ENCODE results near the gene ITIH4.
A peak's percentile ranks its signal among the peaks of the same experiment; 100 is the strongest.

The ITIH4 gene

DNA sequence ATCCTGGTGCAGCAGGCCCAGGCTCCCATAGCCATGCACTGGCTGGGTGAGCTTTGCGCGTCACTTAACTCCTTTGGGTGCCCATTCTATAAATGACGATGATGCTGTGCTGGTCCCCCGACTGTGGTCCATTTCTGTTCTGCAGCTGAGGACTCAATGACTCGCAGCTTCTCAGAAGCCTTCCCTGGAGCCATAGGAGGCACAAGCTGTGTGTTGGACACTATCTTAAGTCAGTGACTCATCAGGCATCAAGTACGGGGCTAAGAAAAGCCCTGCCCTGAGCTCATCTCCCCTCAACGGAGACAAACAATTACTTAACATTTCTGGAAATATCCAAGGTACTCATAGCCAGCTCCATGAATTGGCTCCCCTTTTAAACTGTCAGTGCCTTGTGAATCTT lies 18.1 kb upstream of the ITIH4 start:
- DNase-seq (ENCODE audit: low read depth in 2 of 2) = peak; percentile 29 to 31

- no peak for DNase-seq (ENCODE audit: low read depth in 2 of 2)
Observed at GRCh38 chr3:52847726-52848125, 17.3 kb upstream of the ITIH4 start.

DNA sequence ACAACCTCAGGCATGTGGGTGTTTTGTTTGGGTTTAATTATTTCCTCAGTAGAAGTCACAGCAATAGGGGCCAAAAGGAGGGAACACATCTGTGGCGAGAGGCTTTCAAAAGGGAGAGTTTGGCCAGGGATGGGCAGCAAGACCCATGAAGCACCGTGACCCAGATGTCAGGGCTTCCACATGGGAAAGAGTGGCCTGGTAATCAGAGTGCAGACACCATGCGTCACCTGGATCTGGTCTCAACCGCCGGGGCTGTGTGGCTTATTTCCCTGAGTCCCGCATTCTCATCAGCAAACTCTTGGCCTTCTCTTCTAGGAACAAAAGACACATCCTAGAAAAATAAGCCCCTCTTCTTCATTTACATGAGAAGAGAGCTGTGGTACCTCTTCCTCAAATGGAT lies 16.8 kb upstream of the ITIH4 start:
- no peak for DNase-seq (ENCODE audit: low read depth in 2 of 2)

- DNase-seq (ENCODE audit: low read depth in 2 of 2) = no peak
Observed at GRCh38 chr3:52846432-52846965, 16.0 kb upstream of the ITIH4 start.

GRCh38 chr3:52845691-52846431 lies 15.4 kb upstream of the ITIH4 start:
- DNase-seq (ENCODE audit: low read depth in 2 of 2) = no peak

DNA sequence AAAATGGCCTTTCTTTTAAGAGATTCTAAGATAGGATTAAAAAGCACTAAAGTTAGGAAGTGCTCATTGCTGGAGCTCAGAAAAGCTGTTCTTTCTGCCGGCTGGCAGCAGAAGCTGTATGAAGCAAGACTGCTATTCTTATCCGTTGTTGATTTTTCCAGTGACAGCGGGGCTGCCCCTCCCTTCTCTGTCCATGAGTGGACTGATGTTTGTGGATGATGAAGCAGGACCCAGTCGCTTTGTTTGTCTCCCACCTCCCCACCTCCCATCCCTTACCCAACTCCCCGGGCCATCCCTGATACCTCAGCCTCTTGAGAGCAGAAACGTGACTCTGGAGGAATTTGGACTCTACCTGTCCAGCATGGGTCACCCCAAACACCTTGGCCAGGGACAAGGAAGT lies 14.7 kb upstream of the ITIH4 start:
- no peak for DNase-seq (ENCODE audit: low read depth in 2 of 2)

- DNase-seq (ENCODE audit: low read depth in 2 of 2) = no peak
Observed at GRCh38 chr3:52844290-52844975, 14.0 kb upstream of the ITIH4 start.

GRCh38 chr3:52843881-52844280 lies 13.4 kb upstream of the ITIH4 start:
- DNase-seq (ENCODE audit: low read depth in 2 of 2) = no peak

- no peak for DNase-seq (ENCODE audit: low read depth in 2 of 2)
Observed at GRCh38 chr3:52843108-52843865, 12.8 kb upstream of the ITIH4 start.

GRCh38 chr3:52842424-52842823 lies 12.0 kb upstream of the ITIH4 start:
- no peak for DNase-seq (ENCODE audit: low read depth in 2 of 2)

- no peak for DNase-seq (ENCODE audit: low read depth in 2 of 2)
Observed at GRCh38 chr3:52841981-52842340, 11.5 kb upstream of the ITIH4 start.

DNA sequence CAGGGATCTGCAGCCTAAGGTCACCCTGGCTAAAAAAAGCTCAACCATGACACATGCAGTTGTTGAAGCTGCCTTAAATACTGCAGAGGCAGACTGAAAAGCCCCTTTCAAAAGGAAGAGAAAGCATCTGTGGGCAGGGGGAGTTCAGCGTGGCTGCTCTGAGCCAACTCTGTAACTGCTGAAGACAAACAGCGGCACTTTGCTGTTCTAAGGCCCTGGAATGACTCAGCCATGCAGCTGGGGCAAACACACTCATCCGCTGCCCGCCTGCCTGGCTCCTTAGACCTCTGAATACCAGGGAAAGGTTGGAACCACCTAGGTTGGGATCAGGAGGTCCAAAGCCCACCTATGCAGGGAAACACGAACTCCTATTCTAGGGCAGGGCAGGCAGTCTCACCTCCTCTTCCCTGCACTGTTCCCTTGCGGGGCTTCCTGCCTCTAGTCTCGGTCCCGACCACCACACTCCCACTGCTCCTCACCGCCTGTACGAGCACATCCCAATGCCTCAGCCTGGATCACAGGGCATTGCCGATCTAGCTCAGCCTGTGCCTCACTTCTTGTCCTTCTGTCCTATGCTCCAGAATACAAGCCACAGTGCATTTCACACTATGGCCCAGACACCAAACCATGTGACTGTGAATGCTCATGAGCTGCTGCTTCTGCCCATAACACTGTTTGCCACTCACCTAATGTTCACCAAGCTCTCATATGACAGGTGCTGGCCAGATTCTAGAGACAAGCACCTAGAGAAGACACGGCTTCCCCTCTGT lies 10.9 kb upstream of the ITIH4 start:
- no peak for DNase-seq (ENCODE audit: low read depth in 2 of 2)

GRCh38 chr3:52839892-52840545 lies 9.5 kb upstream of the ITIH4 start:
- no peak for DNase-seq (ENCODE audit: low read depth in 2 of 2)

DNA sequence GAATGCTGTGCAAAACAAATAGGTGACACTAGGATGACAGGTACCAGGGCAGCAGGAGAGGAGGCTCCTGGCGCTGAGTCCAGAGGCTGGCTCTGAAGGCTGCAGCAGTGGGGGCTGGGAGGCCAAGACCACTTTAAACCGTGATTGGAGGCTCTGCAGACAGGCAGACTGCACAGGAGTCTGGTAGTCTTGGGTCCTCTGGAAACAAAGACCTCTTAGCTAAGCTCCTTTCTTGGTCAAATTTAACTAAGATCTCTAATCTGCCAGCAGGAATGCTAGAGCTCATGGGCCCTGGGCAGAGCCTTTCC lies 8.8 kb upstream of the ITIH4 start:
- no peak for DNase-seq (ENCODE audit: low read depth in 2 of 2)

DNA sequence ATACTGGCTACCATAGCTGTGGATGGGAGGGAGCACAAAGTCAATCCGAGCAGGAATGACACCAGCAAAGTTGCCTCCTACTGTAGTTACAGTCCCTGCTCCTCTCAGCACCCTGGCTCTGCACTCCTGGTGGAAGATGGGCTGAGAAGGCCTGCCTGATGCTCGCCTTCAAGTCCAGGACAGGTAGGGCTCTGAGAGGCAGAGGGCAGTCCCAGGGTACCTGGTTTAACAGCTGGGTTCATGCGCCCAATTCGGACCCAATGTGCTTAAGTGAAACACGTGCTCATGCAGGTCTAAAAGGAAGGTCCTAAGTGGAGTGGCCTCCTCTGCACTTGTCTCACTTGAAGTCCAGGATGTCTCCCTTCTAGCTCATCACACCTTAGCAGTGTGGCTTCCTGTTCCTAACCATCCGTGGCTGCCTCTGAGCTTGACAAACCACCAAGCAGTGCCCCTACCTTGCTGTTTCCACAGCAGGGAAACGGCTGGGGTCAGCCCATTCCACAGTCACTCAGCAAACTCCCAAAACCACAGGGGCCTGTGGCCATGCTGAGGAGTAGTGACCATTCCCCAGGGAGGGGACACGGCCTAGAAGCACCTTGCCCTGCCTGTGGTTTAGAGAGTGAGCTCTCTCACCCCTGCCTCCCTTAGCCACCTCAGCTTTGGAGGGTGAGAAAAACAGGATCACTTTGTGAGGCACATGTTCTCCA lies 8.2 kb upstream of the ITIH4 start:
- DNase-seq (ENCODE audit: low read depth in 2 of 2) = no peak

- DNase-seq (ENCODE audit: low read depth in 2 of 2) = no peak
Observed at GRCh38 chr3:52836986-52837385, 6.5 kb upstream of the ITIH4 start.

DNA sequence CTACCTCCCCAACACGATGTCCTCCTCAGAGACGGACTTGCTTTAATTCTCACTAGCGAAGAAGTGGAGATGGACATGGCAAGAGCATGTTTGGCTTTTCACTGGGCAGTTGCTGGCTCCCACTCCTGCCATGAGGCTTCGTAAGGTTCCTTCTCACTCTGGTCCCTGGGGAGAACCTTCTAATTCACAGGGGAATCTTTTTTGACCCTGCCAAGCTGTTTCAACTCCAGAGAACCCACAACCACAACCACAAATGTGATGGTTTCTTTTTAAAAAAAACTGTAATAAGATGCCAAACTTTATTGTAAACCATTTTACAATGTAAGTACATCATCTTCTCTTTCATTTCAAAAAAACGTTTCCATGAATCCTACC lies 6.0 kb upstream of the ITIH4 start:
- no peak for DNase-seq (ENCODE audit: low read depth in 2 of 2)

- DNase-seq (ENCODE audit: low read depth in 2 of 2) = no peak
Observed at GRCh38 chr3:52835766-52836470, 5.4 kb upstream of the ITIH4 start.

DNA sequence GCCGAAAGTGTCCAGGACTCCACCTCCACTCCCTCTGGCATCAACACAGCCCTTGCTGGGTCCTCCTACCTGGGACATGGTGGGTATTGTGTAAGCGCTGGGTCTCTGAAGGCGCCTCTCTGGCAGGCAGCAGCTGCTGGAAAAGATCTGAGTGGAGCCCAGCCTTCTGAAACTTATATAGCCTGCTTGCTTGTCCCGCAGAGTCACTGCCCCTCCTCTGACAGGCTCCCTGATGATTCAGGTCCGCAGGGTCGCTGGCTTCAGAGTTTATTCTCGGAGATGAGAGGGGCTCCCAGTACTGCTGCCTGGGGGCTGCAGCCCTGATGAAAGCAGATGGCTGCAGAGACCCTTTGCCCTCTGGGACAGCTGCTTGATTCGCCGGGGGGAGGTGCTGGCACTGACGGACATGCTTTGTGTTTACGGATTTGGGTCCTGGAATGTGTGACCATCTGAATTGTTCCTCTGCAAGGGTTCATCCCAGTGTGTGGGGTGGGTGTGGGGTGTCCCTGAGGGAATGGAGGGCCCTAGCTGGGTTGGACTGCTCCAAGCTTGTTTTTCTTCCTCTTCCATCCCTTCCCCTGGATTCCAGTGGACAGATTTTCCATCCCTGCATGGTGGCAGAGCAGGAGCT lies 4.5 kb upstream of the ITIH4 start, which contains the start of gene MUSTN1:
Gene MUSTN1, minus strand, starts transcription at position 149 of the 631 bp plus-strand sequence. Its CDS starts 71 bp downstream, at position 78.
- DNase-seq (ENCODE audit: low read depth in 2 of 2) = no peak

GRCh38 chr3:52833202-52833601 lies 2.7 kb upstream of the ITIH4 start:
- DNase-seq (ENCODE audit: low read depth in 2 of 2) = no peak
